ENCODE data around the gene CDC37L1.

- TF ChIP-seq, protein P1, sequence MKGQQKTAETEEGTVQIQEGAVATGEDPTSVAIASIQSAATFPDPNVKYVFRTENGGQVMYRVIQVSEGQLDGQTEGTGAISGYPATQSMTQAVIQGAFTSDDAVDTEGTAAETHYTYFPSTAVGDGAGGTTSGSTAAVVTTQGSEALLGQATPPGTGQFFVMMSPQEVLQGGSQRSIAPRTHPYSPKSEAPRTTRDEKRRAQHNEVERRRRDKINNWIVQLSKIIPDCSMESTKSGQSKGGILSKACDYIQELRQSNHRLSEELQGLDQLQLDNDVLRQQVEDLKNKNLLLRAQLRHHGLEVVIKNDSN (IDR thresholded peaks at IDR 0.05): no peak
- TF ChIP-seq EP300 (IDR thresholded peaks at IDR 0.05; ENCODE audit: borderline replicate concordance) (no peak), TAF1 (IDR thresholded peaks at IDR 0.05; ENCODE audit: low read depth) (no peak)
Measured at GRCh38 chr9:4717815-4718214, 38.4 kb downstream of the CDC37L1 start.

Measured in Ishikawa (cell line).